Measurements from ENCODE around the gene NPHP4. TPM values are rescaled to one million over a fixed set of nuclear protein-coding genes. Genes with fewer than 3 reads are reported as not detected.

Gene NPHP4
- total and polyA plus RNA-seq, 9 of the 15 experiments (the other 6 are each of a cell fraction or from before 2014, with no cell fraction given) = 0.52 to 26.2 (median 6.7) TPM

DNA sequence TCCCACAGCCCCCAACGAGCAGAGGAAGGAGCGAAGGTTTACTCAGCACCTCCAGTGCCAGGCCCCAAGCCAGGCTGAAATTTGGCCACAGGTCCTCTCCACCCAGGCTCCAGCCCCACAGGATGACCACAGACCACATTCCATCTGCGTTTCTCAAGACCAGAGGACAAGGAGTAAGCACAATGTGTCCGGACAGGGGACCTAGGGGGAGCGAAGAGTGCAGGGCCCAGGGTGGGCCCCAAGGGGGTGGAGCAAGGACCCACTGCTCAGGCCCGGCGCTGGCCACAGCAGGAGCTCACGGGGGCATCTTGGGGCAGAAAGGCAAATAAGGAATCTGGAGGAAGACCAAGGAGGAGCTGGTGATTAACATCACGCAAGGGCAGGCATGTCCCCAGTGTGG, 100.5 kb downstream of the NPHP4 start (continued):
- TF ChIP-seq, protein P1, sequence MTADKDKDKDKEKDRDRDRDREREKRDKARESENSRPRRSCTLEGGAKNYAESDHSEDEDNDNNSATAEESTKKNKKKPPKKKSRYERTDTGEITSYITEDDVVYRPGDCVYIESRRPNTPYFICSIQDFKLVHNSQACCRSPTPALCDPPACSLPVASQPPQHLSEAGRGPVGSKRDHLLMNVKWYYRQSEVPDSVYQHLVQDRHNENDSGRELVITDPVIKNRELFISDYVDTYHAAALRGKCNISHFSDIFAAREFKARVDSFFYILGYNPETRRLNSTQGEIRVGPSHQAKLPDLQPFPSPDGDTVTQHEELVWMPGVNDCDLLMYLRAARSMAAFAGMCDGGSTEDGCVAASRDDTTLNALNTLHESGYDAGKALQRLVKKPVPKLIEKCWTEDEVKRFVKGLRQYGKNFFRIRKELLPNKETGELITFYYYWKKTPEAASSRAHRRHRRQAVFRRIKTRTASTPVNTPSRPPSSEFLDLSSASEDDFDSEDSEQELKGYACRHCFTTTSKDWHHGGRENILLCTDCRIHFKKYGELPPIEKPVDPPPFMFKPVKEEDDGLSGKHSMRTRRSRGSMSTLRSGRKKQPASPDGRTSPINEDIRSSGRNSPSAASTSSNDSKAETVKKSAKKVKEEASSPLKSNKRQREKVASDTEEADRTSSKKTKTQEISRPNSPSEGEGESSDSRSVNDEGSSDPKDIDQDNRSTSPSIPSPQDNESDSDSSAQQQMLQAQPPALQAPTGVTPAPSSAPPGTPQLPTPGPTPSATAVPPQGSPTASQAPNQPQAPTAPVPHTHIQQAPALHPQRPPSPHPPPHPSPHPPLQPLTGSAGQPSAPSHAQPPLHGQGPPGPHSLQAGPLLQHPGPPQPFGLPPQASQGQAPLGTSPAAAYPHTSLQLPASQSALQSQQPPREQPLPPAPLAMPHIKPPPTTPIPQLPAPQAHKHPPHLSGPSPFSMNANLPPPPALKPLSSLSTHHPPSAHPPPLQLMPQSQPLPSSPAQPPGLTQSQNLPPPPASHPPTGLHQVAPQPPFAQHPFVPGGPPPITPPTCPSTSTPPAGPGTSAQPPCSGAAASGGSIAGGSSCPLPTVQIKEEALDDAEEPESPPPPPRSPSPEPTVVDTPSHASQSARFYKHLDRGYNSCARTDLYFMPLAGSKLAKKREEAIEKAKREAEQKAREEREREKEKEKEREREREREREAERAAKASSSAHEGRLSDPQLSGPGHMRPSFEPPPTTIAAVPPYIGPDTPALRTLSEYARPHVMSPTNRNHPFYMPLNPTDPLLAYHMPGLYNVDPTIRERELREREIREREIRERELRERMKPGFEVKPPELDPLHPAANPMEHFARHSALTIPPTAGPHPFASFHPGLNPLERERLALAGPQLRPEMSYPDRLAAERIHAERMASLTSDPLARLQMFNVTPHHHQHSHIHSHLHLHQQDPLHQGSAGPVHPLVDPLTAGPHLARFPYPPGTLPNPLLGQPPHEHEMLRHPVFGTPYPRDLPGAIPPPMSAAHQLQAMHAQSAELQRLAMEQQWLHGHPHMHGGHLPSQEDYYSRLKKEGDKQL (CRISPR knock-in tag; IDR thresholded peaks at IDR 0.05; ENCODE audit: borderline replicate concordance) = no peak
- no peak for TF ChIP-seq CBFA2T2 (conservative IDR thresholded peaks at IDR 0.05)
- no peak for TF ChIP-seq NEUROD1 (IDR thresholded peaks at IDR 0.05; ENCODE audit: borderline replicate concordance, low read depth, low read length, partially characterized antibody)
- TF ChIP-seq, protein P2, sequence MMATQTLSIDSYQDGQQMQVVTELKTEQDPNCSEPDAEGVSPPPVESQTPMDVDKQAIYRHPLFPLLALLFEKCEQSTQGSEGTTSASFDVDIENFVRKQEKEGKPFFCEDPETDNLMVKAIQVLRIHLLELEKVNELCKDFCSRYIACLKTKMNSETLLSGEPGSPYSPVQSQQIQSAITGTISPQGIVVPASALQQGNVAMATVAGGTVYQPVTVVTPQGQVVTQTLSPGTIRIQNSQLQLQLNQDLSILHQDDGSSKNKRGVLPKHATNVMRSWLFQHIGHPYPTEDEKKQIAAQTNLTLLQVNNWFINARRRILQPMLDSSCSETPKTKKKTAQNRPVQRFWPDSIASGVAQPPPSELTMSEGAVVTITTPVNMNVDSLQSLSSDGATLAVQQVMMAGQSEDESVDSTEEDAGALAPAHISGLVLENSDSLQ (IDR thresholded peaks at IDR 0.05) = no peak
- TF ChIP-seq, protein P3, sequence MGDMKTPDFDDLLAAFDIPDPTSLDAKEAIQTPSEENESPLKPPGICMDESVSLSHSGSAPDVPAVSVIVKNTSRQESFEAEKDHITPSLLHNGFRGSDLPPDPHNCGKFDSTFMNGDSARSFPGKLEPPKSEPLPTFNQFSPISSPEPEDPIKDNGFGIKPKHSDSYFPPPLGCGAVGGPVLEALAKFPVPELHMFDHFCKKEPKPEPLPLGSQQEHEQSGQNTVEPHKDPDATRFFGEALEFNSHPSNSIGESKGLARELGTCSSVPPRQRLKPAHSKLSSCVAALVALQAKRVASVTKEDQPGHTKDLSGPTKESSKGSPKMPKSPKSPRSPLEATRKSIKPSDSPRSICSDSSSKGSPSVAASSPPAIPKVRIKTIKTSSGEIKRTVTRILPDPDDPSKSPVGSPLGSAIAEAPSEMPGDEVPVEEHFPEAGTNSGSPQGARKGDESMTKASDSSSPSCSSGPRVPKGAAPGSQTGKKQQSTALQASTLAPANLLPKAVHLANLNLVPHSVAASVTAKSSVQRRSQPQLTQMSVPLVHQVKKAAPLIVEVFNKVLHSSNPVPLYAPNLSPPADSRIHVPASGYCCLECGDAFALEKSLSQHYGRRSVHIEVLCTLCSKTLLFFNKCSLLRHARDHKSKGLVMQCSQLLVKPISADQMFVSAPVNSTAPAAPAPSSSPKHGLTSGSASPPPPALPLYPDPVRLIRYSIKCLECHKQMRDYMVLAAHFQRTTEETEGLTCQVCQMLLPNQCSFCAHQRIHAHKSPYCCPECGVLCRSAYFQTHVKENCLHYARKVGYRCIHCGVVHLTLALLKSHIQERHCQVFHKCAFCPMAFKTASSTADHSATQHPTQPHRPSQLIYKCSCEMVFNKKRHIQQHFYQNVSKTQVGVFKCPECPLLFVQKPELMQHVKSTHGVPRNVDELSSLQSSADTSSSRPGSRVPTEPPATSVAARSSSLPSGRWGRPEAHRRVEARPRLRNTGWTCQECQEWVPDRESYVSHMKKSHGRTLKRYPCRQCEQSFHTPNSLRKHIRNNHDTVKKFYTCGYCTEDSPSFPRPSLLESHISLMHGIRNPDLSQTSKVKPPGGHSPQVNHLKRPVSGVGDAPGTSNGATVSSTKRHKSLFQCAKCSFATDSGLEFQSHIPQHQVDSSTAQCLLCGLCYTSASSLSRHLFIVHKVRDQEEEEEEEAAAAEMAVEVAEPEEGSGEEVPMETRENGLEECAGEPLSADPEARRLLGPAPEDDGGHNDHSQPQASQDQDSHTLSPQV (IDR thresholded peaks at IDR 0.05) = no peak
- no peak for TF ChIP-seq CREB1 (IDR thresholded peaks at IDR 0.05)
- no peak for TF ChIP-seq CREB1 (CRISPR knock-in tag; IDR thresholded peaks at IDR 0.05)
- no peak for TF ChIP-seq HDAC1 (IDR thresholded peaks at IDR 0.05)
